ENCODE results near the gene GCC1.
A peak's percentile ranks its signal among the peaks of the same experiment; 100 is the strongest.

The GCC1 gene

GRCh38 chr7:127600885-127601284, 15.5 kb upstream of the GCC1 start:
- Histone ChIP-seq H3K9me2 (replicated peaks; ENCODE audit: control insufficient read depth, low read length) (no peaks in the 10 kb centered on the region), H3K36me3 (ENCODE audit: control insufficient read depth, low read length) (no peaks in the 10 kb centered on the region), H3K4me2 (ENCODE audit: low read length) (no peak overlapping the region), H4K20me1 (ENCODE audit: control insufficient read depth, insufficient read depth, low read depth, low read length) (no peaks in the 10 kb centered on the region), H3K79me2 (ENCODE audit: control insufficient read depth, low read length) (no peaks in the 10 kb centered on the region), H3K27ac (ENCODE audit: low read depth, low read length) (no peak overlapping the region), H3K9me3 (ENCODE audit: control insufficient read depth, insufficient read depth, low read length) (no peaks in the 10 kb centered on the region), H3K4me1 (ENCODE audit: control insufficient read depth, low read length) (no peaks in the 10 kb centered on the region), H3K4me3 (ENCODE audit: low read length) (no peak overlapping the region), H3F3A (ENCODE audit: control insufficient read depth, insufficient read depth) (no peaks in the 10 kb centered on the region), H3K27me3 (ENCODE audit: control insufficient read depth, low read length) (no peaks in the 10 kb centered on the region)
- no peak for TF ChIP-seq EZH2phosphoT487 (IDR thresholded peaks at IDR 0.05; ENCODE audit: borderline replicate concordance, low read length)
- TF ChIP-seq, protein P1, sequence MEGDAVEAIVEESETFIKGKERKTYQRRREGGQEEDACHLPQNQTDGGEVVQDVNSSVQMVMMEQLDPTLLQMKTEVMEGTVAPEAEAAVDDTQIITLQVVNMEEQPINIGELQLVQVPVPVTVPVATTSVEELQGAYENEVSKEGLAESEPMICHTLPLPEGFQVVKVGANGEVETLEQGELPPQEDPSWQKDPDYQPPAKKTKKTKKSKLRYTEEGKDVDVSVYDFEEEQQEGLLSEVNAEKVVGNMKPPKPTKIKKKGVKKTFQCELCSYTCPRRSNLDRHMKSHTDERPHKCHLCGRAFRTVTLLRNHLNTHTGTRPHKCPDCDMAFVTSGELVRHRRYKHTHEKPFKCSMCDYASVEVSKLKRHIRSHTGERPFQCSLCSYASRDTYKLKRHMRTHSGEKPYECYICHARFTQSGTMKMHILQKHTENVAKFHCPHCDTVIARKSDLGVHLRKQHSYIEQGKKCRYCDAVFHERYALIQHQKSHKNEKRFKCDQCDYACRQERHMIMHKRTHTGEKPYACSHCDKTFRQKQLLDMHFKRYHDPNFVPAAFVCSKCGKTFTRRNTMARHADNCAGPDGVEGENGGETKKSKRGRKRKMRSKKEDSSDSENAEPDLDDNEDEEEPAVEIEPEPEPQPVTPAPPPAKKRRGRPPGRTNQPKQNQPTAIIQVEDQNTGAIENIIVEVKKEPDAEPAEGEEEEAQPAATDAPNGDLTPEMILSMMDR (IDR thresholded peaks at IDR 0.05; ENCODE audit: low read depth, low read length, poor library complexity, severe bottlenecking), result no peak

DNA sequence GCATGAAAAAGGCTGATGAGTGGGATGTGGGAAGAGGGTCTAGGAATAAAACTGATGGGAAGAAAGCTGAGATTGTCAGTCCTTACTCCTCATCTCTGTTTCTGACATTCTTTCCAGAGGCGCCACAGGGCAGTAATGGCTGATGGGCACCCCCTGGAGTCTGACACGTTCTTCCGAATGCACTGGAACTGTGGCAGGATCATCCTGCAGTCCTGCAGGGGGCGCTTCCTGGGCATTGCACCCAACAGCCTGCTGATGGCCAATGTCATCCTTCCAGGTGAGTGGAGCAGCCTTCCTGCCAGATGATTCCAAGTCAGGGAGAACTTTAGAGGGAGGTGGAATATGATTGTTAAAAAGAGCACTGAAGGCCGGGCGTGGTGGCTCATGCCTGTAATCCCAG, 12.9 kb upstream of the GCC1 start:
- H3F3A ChIP-seq (ENCODE audit: control insufficient read depth, insufficient read depth), result no peaks in the 10 kb centered on the region
- H3K79me2 ChIP-seq (ENCODE audit: control insufficient read depth, low read length), result no peaks in the 10 kb centered on the region
- H3K27ac ChIP-seq (ENCODE audit: low read depth, low read length), result no peak overlapping the region
- H3K4me2 ChIP-seq (ENCODE audit: low read length), result no peak overlapping the region
- H3K9me2 ChIP-seq (replicated peaks; ENCODE audit: control insufficient read depth, low read length), result no peaks in the 10 kb centered on the region
- no peaks in the 10 kb centered on the region for H3K36me3 ChIP-seq (ENCODE audit: control insufficient read depth, low read length)
- H3K27me3 ChIP-seq (ENCODE audit: control insufficient read depth, low read length), result no peaks in the 10 kb centered on the region
- H3K9me3 ChIP-seq (ENCODE audit: control insufficient read depth, insufficient read depth, low read length), result no peaks in the 10 kb centered on the region
- no peak overlapping the region for H3K4me3 ChIP-seq (ENCODE audit: low read length)
- no peaks in the 10 kb centered on the region for H3K4me1 ChIP-seq (ENCODE audit: control insufficient read depth, low read length)
- TF ChIP-seq EZH2phosphoT487 (IDR thresholded peaks at IDR 0.05; ENCODE audit: borderline replicate concordance, low read length), result no peak
- TF ChIP-seq, protein P1 (IDR thresholded peaks at IDR 0.05; ENCODE audit: low read depth, low read length, poor library complexity, severe bottlenecking), result peak; percentile 75
- no peaks in the 10 kb centered on the region for H4K20me1 ChIP-seq (ENCODE audit: control insufficient read depth, insufficient read depth, low read depth, low read length)

DNA sequence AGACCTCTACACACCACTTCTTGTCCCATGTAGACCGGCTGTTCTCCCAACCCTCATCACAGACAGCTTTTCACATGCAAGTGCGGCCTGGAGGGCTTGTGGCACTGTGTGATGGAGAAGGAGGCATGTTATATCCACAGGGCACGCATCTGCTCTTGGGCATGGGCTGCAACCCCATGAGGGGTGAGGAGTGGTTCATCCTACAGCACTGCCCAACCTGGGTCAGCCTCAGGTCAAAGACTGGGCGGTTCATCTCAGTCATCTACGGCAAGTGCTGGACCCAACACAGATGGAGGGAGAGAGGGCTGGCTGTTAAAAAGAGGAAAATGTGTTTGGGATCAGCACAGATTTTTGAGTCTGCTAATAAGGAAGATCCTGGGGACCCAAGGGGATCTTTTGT, 10.3 kb upstream of the GCC1 start:
- Histone ChIP-seq H3K4me3 (ENCODE audit: low read length) (no peak overlapping the region), H3K36me3 (ENCODE audit: control insufficient read depth, low read length) (peaks cover 11% of the 10 kb centered on the region), H3K79me2 (ENCODE audit: control insufficient read depth, low read length) (no peaks in the 10 kb centered on the region), H4K20me1 (ENCODE audit: control insufficient read depth, insufficient read depth, low read depth, low read length) (no peaks in the 10 kb centered on the region), H3F3A (ENCODE audit: control insufficient read depth, insufficient read depth) (no peaks in the 10 kb centered on the region), H3K27me3 (ENCODE audit: control insufficient read depth, low read length) (no peaks in the 10 kb centered on the region), H3K4me1 (ENCODE audit: control insufficient read depth, low read length) (no peaks in the 10 kb centered on the region), H3K9me2 (replicated peaks; ENCODE audit: control insufficient read depth, low read length) (no peaks in the 10 kb centered on the region), H3K27ac (ENCODE audit: low read depth, low read length) (no peak overlapping the region), H3K9me3 (ENCODE audit: control insufficient read depth, insufficient read depth, low read length) (no peaks in the 10 kb centered on the region), H3K4me2 (ENCODE audit: low read length) (no peak overlapping the region)
- TF ChIP-seq EZH2phosphoT487 (IDR thresholded peaks at IDR 0.05; ENCODE audit: borderline replicate concordance, low read length), result no peak
- TF ChIP-seq, protein P1 (IDR thresholded peaks at IDR 0.05; ENCODE audit: low read depth, low read length, poor library complexity, severe bottlenecking), result no peak

DNA sequence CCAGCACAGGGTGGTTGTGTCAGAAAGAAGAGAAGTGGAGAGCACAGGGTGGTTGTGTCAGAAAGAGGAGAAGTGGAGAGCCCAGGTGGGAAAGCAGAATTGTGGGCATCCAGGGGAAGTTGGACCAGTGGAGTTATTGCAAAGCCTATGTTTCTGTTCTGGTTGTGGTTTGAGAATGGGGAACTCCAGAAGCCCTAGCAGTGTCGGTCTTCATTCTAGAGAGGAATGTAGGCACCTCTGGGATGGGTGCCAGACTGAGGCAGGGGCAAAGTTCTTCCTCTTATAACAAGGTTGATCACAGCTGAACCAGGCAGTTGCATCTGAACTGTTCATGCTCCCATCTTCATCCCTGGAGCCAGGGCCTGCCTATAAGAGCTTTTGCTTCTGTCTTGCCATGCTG, 9.1 kb upstream of the GCC1 start:
- Histone ChIP-seq H3K4me3 (ENCODE audit: low read length) (no peak overlapping the region), H3K4me1 (ENCODE audit: control insufficient read depth, low read length) (peaks cover 2% of the 10 kb centered on the region), H4K20me1 (ENCODE audit: control insufficient read depth, insufficient read depth, low read depth, low read length) (peaks cover 2% of the 10 kb centered on the region; the same call in 1 of the 2 replicates), H3K9me3 (ENCODE audit: control insufficient read depth, insufficient read depth, low read length) (no peaks in the 10 kb centered on the region), H3F3A (ENCODE audit: control insufficient read depth, insufficient read depth) (no peaks in the 10 kb centered on the region), H3K27me3 (ENCODE audit: control insufficient read depth, low read length) (no peaks in the 10 kb centered on the region), H3K27ac (ENCODE audit: low read depth, low read length) (no peak overlapping the region), H3K36me3 (ENCODE audit: control insufficient read depth, low read length) (peaks cover 21% of the 10 kb centered on the region), H3K4me2 (ENCODE audit: low read length) (no peak overlapping the region), H3K9me2 (replicated peaks; ENCODE audit: control insufficient read depth, low read length) (no peaks in the 10 kb centered on the region), H3K79me2 (ENCODE audit: control insufficient read depth, low read length) (peaks cover 4% of the 10 kb centered on the region)
- no peak for TF ChIP-seq EZH2phosphoT487 (IDR thresholded peaks at IDR 0.05; ENCODE audit: borderline replicate concordance, low read length)
- TF ChIP-seq, protein P1 (IDR thresholded peaks at IDR 0.05; ENCODE audit: low read depth, low read length, poor library complexity, severe bottlenecking), result no peak

Measured in DOHH2 (cell line).